Activated CD4-positive, alpha-beta T cell treated with anti-CD3 and anti-CD28 coated beads for 48 hours (primary cell): Measurements from ENCODE around the gene TNFRSF1A.
"Not testable (repeated sequence)": the region's sequence is repeated elsewhere in the genome, so short reads cannot be mapped to it uniquely, and the experiment has no call there.

Source experiments
- DNase-seq: peaks from one replicate; pipeline ENCODE4 v3.0.0-alpha.2; 2020

Gene TNFRSF1A

DNA sequence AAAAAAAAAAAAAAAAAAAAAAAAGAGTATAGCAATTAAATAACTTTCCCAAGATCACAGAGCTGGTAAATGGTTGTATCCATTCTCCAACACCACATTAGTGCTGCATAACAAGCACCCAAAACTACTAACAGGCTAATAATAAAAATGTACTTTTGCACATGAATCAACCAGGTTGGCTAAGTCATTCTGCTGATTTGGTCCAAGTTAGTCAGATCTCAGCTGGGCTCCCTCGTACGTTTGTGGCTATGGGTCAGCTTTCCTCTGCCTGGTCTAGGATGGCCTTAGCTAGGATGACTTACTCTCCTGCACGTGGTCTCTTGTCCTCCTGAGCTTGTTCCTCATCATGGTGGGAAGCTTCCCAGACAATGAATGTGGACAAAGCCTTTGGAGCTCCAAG is 39.3 kb downstream of the TNFRSF1A start:
- DNase-seq, result no peak

DNA sequence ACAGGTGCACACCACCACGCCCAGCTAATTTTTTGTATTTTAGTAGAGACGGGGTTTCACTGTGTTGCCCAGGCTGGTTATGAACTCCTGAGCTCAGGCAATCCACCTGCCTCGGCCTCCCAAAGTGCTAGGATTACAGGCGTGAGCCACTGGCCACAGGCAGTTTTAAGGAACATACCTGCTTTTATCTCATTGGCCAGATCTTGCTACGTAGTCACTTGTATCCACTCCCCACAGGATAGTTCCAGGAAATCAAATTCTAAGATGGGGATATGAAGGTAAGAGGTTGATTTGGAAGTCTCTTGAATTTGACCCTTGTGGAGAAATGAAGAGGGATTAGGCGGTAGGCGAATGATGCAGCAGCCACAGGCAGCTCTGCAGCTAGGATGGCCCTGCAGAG is 40.2 kb downstream of the TNFRSF1A start:
- DNase-seq, result no peak

DNA sequence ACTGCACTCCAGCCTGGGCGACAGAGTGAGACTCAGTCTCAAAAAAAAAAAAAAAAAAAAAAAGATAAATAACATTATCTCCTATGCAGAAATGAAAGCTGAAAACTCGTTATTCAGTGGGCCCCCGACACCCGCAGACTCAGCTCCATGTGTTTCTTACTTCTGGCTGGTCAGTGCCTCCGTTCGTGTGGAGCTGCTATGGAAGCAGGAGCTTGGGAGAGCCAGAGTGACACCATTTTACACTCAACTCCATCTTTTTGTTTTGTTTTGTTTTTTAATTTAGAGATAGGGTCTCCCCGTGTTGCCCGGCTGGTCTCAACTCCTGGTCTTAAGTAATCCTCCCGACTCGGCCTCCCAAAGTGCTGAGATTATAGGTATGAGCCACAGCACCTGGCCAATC is 44.7 kb downstream of the TNFRSF1A start:
- no peak for DNase-seq

DNA sequence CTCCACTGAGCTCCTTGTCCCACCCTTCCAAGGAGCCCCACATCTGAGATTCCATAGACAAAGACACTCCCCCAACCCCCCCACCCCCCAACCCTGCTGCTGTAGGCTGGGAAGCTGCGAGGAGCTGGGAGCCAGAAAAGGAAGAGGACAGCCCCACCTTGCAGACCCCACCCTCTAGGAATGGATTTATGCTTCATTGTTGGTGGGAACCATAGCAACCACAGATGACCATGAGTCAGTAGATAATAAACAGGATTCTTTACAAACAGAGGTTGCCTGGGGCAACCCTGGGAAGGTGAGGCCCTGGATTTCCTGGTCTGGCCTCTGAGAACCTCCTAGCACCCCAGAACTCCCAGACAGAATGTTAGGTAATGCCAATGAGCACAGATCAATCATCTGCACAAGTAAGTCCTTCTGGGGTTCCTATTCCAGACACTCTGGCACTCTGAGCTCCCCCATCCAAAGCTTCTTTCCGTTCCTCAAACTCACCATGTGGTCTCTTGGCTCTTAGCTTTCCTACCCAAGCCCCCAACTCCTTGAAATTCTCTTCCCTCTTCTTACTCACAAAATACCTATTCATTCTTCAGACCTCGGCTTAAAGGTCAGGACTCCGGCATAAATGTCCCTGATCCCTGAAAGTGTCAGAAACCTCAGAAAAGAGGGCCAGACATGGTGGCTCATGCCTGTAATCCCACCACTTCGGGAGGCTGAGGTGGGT is 46.6 kb downstream of the TNFRSF1A start:
- no peak for DNase-seq

DNA sequence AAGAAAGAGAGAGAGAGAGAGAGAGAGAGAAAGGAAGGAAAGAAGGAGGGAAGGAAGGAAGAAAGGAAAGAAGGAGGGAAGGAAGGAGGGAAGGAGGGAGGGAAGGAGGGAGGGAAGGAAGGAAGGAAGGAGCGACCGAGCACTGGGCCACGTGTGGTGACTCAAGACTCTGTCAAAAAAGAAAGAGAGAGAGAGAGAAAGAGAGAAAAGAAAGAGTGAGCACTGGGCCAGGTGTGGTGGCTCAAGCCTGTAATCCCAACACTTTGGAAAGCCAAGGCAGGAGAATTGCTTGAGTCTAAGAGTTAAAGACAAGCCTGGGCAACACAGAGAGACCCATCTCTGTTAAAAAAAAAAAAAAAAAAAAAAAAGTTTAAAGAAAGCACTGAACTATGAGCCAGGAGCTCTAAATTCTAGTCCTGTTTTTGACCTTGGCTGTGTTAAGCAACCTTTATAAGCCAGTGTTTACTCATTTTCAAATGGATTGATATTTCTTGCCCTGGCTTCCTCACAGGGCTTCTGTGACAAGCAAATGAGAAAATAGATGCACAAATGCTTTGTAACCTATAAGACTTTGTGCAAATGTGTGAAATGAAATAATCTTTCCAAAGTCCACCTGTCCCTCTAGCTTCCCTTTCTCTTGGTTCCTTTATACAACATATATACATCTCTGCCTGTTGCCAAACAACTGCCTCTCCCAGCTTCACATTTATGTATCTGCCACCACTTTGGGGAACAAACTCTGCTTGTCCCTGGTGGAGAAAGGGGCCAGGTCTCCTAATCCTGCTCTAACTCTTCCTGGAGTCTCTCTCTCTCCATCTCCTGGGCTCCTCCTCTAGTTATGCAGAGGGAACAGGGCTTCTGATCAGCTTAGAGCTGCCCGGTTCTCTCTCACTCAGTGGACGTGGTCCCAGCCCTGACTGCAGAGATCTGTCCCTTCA is 47.5 kb downstream of the TNFRSF1A start:
- no peak for DNase-seq

DNA sequence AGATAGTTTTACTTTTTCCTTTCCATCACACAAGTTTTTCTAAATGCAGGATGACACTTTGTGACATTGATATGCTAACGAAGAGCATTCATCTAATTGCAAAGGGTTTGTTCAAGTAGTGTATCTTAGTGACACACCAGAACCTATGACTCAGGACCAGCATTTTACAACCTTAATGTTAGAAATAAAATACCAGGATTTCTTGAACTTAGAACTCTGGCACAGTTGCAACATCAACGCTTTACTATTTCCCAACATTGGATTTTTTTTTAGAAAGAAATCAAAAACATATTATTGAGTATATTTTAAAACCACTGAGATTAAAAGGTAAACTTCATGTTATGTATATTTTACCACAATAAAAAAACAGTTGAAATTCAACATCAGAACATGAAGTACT is 49.3 kb downstream of the TNFRSF1A start:
- DNase-seq, result no peak

DNA sequence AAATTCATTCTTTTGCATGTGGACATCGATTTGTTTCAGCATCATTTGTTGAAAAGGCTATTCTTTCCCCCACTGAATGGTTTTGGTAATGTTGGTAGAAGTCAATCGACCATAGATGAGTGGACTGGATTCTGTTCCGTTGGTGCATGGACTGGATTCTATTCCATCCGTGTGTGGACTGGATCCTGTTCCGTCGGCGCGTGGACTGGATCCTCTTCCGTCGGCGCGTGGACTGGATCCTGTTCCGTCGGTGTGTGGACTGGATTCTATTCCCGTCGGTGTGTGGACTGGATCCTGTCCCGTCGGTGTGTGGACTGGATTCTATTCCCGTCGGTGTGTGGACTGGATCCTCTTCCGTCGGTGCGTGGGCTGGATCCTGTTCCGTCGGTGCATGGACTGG is 52.0 kb downstream of the TNFRSF1A start:
- not testable (repeated sequence) for DNase-seq

DNA sequence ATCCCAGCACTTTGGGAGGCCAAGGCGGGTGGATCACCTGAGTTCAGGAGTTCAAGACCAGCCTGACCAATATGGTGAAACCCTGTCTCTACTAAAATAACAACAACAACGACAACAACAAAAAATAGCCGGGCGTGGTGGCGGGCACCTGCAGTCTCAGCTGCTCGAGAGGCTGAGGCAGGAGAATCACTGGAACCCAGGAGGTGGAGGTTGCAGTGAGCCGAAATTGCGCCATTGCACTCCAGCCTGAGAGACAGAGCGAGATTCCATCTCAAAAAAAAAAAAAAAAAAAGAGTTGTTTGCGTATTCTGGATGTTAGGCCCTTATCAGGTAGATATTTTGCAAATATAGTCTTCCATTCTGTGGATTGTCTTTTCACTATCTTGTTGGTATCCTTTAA is 52.8 kb downstream of the TNFRSF1A start:
- DNase-seq, result not testable (repeated sequence)

DNA sequence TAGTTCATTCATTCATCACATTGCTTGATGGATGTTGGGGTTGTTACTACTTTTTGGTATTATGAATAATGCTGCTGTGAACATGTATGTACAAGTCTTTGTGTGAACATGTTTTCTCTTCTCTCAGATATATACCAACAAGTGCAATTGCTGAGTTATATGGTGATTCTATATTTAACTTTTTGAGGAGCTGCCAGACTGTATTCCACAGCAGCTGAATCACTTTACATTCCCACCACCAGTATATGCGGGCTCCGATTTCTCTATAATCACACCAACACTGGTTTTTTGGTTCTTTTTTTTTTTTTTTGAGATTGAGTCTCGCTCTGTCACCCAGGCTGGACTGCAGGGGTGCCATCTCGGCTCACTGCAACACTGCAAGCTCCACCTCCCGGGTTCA is 53.6 kb downstream of the TNFRSF1A start:
- DNase-seq, result no peak

DNA sequence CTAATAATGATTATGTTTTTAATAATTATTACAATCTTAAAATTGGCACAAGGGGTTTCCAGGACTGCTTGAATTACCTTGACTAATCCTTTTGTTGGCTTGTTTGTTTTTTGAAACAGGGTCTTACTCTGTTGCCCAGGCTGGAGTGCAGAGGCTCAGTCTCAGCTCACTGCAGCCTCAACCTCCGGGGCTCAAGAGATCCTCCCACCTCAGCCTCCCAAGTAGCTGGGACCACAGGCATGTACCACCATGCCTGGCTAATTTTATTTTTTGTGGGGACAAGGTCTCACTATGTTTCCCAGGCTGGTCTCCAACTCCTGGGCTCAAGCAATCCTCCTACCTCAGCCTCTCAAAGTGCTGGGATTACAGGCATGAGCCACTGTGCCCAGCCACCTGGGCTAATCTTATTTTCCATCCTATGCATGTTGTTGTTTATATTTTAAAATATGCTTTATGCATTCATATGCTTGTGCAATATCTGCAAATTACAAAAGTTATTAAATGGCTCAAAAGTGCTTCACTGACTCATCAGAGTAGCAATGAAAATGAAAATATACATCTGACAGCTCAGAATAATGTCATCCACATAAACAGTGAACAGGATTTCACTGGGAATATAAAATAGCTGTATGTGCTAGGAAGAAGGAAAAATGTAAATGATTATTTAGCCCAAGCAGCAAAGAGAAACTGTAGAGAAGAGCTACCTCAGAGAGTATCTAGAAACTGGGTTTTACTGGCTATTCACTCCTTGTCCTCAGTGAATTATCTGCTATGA is 56.2 kb downstream of the TNFRSF1A start:
- no peak for DNase-seq

DNA sequence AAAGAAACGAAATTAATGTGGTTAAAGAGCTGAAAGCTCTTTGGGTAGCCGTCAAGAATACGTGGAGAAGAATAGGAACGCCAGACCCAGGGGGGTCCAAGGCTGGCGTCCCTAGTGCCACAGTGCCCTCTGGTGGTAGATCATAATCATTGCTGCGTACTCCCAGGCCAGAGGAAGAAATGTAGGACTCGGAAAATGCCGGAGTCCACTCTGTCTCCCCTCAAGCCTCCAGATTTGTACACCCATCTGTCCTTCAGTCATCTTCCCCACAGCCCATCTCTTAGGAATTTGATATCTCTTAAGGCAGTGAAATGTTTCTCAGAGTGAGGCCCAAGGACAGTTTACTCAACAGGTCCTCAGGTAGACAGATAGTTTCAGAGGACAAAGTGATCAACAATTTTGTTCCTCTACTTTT is 56.8 kb downstream of the TNFRSF1A start:
- DNase-seq, result peak; percentile 65

DNA sequence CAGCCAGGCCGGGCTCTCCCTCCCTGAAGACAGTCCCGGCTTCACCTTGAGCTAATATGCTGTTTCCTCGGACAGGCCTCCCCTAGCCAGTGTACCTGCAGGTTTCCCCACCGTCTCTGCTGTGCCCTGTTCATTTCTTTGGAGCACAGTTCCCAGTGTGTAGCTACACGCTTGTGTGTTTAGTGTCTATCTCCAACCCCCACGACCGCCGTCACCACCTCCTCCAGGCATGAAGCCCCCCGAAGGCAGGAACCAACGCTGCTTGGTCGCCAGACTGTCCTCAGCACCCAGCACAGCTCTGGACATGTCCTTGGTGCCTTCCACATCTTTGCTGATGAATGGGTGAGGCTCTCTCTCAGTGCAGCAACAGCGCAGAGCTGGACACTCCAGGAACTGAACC is 57.6 kb downstream of the TNFRSF1A start:
- no peak for DNase-seq

DNA sequence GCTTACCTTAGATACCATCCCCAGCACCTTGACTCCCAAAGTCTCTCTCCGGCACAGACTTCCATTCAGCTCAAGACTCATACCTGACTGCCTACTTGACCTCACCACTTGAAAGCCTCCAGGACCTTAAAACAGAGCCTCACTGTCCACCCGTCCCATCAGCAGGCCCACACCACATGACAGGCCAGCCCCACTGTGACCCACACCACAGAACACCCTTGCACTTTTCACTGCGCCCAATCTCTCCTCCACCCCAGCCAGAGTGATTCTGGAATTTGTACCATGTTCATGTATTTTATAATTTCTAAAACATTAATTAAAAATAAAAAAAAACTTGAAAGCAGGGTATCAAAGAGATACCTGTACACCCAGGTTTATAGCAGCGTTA is 59.4 kb downstream of the TNFRSF1A start:
- DNase-seq, result no peak

DNA sequence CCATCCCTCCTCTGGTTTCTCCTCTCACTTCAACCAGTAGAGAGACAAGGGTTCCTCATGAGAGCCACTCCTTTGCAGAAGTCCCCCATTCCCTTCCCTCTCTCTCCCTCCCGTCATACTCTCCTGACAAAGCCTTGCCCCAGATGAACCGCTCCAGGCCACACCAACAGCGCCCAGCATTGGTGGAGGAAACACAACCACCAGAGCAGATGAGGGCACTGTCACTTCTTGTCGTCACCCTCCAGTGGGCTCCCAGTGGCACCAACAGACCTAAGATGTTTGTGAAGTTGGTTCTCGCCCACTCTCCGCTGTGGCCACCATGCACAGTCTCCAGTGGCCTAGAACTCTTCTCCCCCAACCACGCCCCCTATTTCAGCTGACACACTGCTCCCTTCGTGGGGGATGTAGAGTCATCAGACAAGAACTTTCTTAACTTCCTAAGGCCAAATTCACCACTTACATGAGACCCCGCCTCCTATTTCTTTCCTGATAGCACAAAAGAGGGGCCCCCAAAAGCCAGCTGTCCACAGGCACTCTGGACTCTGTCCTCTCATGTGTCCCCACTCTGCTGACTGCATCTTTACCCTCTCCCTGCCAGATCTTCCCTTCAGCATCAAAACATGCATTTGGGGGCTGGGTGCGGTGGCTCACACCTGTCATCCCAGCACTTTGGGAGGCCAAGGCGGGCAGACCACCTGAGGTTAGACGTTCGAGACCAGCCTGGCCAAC is 60.6 kb downstream of the TNFRSF1A start:
- no peak for DNase-seq

DNA sequence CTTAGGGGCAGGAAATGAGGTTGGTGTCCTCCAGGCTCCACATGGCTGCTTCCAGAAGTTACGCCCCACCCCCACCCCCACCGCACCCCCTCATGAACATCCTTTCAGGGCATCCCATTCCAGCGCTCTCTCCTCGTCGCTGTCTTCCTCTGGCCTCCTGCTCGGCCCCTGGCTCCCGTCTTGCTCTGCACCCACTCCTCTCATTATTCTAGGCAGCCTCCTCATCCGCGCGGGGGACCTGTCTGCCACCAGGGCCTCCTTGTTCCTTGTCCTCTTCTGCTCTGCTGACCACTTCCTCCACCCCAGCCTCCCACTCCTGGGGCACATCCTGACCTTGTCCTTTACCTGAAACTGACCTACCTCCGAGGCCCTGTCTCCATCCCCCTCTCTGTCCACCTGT is 61.2 kb downstream of the TNFRSF1A start:
- DNase-seq, result no peak

DNA sequence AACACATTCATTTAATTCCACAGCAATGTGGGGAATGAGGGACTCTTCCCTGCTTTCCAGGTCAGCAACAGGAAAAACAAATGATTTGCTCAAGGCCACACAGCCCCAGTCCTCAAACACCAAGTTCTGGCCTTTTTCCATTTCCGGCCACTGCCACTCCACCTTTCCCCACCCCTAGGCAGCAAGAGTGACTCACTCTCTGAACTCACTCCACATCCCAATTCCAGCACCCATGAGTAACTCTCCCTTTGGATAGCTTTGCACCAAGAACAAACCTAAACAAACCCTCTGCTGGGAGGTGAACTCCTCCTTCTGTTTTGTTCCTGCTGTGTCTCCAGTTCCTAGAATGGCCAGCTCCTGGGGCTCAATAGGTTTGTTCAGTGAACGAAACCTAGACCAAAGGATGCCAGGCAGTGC is 61.8 kb downstream of the TNFRSF1A start:
- no peak for DNase-seq

DNA sequence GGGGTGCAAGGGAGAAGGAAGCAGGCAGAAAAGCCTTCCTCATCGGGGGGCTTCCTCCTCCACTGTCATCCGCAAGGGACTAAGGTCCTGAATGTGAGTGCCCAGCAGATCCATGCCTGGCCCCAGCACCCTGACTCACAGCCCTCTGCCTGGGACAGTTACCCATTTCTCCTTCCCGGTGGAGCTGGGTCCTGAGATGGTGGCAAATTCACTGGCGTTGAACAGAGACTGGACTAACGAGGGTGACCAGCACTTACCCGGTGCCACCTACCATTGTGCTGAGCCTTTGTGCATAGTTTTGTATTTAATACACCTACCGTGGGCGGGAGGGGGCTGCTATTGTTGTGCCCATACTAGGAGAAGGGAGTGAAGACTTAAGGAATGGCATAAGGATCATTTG is 62.2 kb downstream of the TNFRSF1A start:
- no peak for DNase-seq

DNA sequence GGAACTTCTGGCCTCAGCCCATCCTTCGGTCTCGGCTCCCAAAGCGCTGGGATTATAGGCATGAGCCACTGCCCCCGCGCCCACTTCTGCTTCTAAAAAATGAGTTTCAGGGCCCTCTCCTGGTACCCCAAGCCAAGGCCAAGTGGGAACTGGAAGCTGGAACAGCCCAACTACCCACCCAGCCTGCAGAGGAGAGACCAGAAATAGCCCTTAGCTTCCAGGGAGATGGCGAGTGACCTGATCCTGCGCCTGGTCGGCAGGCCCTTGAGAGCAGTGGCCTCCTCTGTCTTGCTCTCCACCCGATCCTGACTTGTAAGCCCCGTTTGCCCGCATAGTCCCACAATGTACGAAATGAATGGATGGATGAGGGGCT is 62.6 kb downstream of the TNFRSF1A start:
- no peak for DNase-seq
